Stimulated activated CD4-positive, alpha-beta T cell treated with anti-CD3 and anti-CD28 coated beads, Interleukin-4, amount 100 ng/mL, for 4 hours (primary cell): ENCODE measurements around the gene ZNF524.
"Not testable (repeated sequence)": the region's sequence is repeated elsewhere in the genome, so short reads cannot be mapped to it uniquely, and the experiment has no call there.

Source experiments
- DNase-seq, 2 experiments: peaks; one replicate each; pipeline ENCODE4 v3.0.0-alpha.2; 2020

ZNF524 gene

GRCh38 chr19:55599842-55600661 lies at the start of gene ZNF524:
Gene ZNF524 (plus strand): TSS chr19:55600288. CDS start chr19:55602113, 1,825 bp downstream.
- peak; percentile 82 to 84 for DNase-seq

GRCh38 chr19:55550321-55550650 lies 49.8 kb upstream of the ZNF524 start:
- DNase-seq: no peak

- DNase-seq: no peak
Measured at GRCh38 chr19:55552206-55552605, 47.9 kb upstream of the ZNF524 start.

- DNase-seq: no peak
Measured at GRCh38 chr19:55552620-55553019, 47.5 kb upstream of the ZNF524 start.

GRCh38 chr19:55553217-55554182 lies 46.6 kb upstream of the ZNF524 start:
- DNase-seq: no peak

- DNase-seq: no peak
Measured at GRCh38 chr19:55554302-55554701, 45.8 kb upstream of the ZNF524 start.

GRCh38 chr19:55554741-55555152 lies 45.3 kb upstream of the ZNF524 start:
- no peak for DNase-seq

GRCh38 chr19:55559684-55560083 lies 40.4 kb upstream of the ZNF524 start:
- no peak for DNase-seq

GRCh38 chr19:55563261-55563690 lies 36.8 kb upstream of the ZNF524 start:
- DNase-seq: no peak

- DNase-seq: no peak
Measured at GRCh38 chr19:55566823-55567222, 33.3 kb upstream of the ZNF524 start.

GRCh38 chr19:55567708-55568328 lies 32.3 kb upstream of the ZNF524 start:
- DNase-seq: no peak

GRCh38 chr19:55569477-55569876 lies 30.6 kb upstream of the ZNF524 start:
- DNase-seq: not testable (repeated sequence)

GRCh38 chr19:55573929-55574328 lies 26.2 kb upstream of the ZNF524 start:
- not testable (repeated sequence) for DNase-seq

GRCh38 chr19:55576746-55577145 lies 23.3 kb upstream of the ZNF524 start:
- no peak for DNase-seq

GRCh38 chr19:55578031-55578760 lies 21.9 kb upstream of the ZNF524 start:
- no peak for DNase-seq

- DNase-seq: no peak
Measured at GRCh38 chr19:55578761-55579747, 21.0 kb upstream of the ZNF524 start.

- no peak for DNase-seq
Measured at GRCh38 chr19:55579766-55580621, 20.1 kb upstream of the ZNF524 start.

GRCh38 chr19:55580628-55581144 lies 19.4 kb upstream of the ZNF524 start, which contains the start of gene ZNF579:
Gene ZNF579 (minus strand): TSS chr19:55580848. CDS start chr19:55579639, 1,209 bp downstream.
- peak; percentile 70 to 77 for DNase-seq

- no peak for DNase-seq
Measured at GRCh38 chr19:55581145-55581822, 18.8 kb upstream of the ZNF524 start.
